ENCODE data around the gene CX3CL1.
"Not testable (repeated sequence)": the region's sequence is repeated elsewhere in the genome, so short reads cannot be mapped to it uniquely, and the experiment has no call there.

Gene CX3CL1

DNA sequence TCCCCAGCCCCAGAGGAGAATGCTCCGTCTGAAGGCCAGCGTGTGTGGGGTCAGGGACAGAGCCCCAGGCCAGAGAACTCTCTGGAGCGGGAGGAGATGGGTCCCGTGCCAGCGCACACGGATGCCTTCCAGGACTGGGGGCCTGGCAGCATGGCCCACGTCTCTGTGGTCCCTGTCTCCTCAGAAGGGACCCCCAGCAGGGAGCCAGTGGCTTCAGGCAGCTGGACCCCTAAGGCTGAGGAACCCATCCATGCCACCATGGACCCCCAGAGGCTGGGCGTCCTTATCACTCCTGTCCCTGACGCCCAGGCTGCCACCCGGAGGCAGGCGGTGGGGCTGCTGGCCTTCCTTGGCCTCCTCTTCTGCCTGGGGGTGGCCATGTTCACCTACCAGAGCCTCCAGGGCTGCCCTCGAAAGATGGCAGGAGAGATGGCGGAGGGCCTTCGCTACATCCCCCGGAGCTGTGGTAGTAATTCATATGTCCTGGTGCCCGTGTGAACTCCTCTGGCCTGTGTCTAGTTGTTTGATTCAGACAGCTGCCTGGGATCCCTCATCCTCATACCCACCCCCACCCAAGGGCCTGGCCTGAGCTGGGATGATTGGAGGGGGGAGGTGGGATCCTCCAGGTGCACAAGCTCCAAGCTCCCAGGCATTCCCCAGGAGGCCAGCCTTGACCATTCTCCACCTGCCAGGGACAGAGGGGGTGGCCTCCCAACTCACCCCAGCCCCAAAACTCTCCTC, 10.4 kb downstream of the CX3CL1 start:
- DNase-seq (ENCODE audit: low read depth): no peak

GRCh38 chr16:57383276-57384247, 11.3 kb downstream of the CX3CL1 start:
- peak; percentile 65 for DNase-seq (ENCODE audit: low read depth)

GRCh38 chr16:57384248-57385070, 12.2 kb downstream of the CX3CL1 start:
- no peak for DNase-seq (ENCODE audit: low read depth)

DNA sequence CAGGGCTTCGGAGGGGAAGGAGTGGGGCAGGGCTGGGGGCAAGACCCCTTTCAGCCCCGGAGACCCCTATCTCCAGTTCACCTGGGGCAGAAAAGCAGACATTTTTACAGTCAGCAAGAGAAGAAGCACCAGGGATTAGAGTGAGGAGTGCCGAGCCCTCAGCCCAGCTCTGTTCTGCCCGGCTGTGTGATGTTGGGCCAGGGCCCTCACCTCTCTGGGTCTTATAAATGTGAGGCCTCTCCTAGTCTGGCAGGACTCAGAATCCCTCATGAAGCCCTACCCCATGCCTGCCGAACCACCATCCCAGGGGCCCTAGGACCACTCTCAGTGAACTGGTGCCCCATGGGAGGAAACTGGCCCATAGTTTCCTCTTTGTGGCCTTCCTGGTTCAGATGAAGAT, 12.8 kb downstream of the CX3CL1 start:
- no peak for DNase-seq (ENCODE audit: low read depth)

DNA sequence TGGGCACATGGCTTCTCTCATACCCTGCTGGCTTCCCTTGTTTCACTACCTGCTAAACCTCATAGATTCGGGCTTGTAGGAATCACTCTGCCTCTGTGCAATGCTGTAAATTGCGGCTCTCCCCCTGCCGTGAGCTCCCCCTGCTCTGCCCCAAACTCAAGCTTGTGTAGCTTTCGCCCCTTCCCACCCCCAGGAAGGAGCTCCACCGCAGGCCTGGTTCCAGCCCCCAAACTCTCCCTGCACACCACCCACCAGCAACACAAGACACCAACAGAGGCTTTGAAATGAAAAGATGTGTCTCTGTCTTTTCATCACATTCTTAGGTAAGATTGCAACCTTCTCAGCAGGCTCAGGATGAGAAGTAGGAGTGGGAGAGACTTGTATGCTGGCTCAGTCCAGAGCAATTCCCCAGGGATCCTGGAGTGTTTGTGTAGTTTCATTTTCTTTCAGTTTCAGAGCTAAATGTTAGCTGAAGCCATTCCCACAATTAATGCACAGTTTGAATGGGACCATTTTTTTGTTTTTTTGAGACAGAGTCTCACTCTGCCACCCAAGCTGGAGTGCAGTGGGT, 14.2 kb downstream of the CX3CL1 start:
- peak; percentile 26 for DNase-seq (ENCODE audit: low read depth)

GRCh38 chr16:57387598-57388354, 15.5 kb downstream of the CX3CL1 start:
- no peak for DNase-seq (ENCODE audit: low read depth)

GRCh38 chr16:57388359-57389086, 16.2 kb downstream of the CX3CL1 start:
- DNase-seq (ENCODE audit: low read depth): no peak

GRCh38 chr16:57389087-57389468, 16.8 kb downstream of the CX3CL1 start:
- DNase-seq (ENCODE audit: low read depth): no peak

GRCh38 chr16:57390636-57391295, 18.5 kb downstream of the CX3CL1 start:
- no peak for DNase-seq (ENCODE audit: low read depth)

DNA sequence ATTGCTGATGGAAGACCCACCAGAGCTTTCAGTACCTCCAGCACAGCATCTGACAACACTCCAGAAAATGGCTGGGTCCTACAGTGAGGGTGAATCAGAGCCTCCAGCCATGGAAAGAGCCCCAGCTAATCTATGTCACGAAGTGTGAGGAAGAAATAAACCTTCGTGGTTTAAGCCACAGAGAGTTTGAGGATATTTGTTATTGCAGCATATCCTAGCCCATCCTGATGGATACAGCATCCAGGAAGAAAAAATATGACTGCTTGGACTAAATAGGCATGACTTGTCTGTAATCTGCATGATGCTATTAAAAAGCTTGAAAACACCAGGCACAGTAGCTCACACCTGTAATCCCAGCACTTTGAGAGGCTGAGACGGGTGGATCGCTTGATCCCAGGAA, 19.0 kb downstream of the CX3CL1 start:
- DNase-seq (ENCODE audit: low read depth): no peak

DNA sequence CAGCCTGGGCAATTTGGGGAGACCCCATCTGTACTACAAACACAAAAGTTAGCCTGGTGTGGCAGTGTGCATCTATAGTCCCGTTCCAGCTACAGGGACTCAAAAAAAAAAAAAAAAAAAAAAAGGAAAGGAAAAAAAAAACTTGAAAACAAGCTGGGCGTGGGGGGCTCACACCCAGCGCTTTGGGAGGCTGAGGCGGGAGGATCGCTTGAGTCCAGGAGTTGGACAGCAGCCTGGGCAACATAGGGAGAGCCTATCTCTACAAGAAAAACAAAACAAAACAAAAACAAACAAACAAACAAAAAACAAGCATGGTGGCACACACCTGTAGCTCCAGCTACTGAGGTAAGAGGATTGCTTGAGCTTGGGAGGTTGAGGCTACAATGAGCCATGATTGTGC, 19.4 kb downstream of the CX3CL1 start:
- DNase-seq (ENCODE audit: low read depth): no peak

DNA sequence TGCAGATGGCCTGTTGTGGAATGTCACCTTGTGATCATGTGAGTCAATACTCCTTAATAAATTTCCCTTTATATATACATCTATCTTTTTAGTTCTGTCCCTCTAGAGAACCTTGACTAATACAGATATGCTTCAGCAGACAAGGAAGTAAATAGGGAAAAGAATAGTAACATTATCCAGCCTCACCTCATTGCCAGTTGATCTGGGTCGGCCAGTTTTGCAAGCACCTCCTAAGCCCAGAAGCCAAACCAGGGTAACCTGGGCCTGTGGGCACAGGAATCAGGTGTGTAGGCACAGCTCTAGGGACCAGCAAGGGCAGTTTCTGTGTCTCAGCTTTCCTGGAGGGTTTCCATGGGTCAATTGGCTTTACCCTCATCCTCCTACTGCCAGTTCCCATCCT, 20.4 kb downstream of the CX3CL1 start:
- no peak for DNase-seq (ENCODE audit: low read depth)

DNA sequence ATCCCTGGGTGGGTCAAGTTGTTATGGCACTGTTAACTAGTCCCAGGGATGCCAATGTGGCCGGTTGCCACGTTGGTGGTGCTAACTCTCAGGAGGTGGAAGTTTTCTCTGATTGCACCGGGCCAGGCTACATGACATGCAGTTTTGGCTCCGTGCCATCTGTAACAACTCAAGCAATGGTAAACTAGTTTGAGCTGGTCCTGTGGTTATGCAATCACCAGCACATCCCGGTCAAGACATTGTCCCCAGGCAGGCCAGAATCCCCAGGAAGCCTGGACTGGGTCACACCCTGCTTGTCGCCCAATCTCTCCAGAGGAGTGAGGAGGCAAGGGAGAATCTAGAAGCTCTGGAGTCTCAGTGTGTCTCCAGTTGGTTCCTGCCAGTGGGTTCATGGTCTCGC, 22.2 kb downstream of the CX3CL1 start:
- no peak for DNase-seq (ENCODE audit: low read depth)

DNA sequence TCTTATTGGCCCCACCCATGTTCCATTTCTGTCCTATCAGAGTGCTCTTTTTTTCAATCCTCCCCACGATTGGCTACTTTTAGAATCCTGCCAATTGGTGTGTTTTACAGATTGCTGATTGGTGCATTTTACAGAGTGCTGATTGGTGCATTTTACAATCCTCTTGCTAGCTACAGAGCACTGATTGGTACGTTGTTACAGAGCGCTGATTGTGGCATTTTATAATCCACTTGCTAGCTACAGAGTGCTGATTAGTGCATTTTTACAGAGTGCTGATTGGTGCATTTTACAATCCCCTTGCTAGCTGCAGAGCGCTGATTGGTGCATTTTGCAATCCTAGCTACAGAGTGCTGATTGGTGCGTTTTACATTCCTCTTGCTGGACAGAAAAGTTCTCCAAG, 22.7 kb downstream of the CX3CL1 start:
- DNase-seq (ENCODE audit: low read depth): no peak

DNA sequence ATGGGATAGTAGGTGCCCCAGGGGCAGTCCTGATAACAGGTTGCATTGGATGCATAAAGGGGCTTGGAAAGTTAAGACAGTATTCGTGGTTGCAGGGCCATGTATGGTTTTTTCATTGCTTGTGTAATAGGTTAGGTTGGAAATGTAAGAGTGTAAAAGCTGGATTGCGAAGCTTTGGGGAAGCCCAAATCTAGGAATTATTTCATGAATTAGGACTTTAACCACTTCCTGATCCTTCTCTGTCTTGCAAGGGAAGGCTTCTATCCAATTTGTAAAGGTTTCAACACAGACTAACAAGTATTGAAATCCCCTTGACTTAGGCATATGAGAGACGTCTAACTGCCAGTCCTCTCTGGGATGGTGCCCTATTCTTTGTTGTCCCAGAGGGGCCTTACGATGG, 24.5 kb downstream of the CX3CL1 start:
- no peak for DNase-seq (ENCODE audit: low read depth)

GRCh38 chr16:57397493-57397892, 25.2 kb downstream of the CX3CL1 start:
- DNase-seq (ENCODE audit: low read depth): not testable (repeated sequence)

DNA sequence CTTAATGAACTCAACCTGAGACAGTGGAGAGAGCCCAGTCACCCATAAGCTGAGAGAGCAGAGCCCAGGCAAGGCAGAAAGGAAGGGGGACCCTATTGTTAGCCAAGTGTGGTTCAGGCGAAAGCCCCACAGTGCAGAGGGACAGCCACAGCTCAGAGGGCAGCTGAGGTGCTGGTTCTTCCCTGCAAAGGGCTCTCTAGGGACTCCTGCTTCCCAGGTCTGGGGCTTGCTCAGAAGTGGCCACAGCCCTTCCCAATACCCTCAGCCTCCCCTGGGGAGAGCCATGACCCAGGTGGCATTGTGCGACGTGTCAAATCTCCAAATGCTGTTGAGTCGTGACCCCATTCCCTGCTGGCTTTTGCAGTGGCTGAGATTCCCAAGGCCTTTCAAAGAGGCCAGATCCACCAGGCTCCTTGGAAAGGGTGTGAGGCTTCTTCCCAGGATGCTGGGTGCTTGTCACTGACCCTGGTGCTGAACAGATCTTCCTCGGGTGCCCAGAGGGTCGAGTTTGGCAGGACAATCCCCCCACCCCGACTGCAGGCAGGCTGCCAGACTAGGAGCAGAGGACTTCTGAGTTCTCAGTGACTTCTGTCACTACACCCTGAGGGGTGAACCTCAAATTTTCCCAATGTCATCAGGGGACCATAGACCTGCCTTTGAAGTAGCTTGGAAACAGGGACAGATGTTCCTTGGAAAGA, 29.8 kb downstream of the CX3CL1 start:
- DNase-seq (ENCODE audit: low read depth): no peak

- DNase-seq (ENCODE audit: low read depth): no peak
Measured at GRCh38 chr16:57403965-57404817, 31.9 kb downstream of the CX3CL1 start, which contains the start of gene CCL17. Gene CCL17 (plus strand): TSS chr16:57404767. CDS start chr16:57413933, 9,166 bp downstream.

All from EH (cell line).